K562 (cell line): ENCODE measurements around the gene FARSB. TPM values are rescaled to one million over a fixed set of nuclear protein-coding genes. Genes with fewer than 3 reads are reported as not detected.

ENCODE experiments used
- ATAC-seq: fragments of 200-7000 bp; cut with Tn5 transposase; 3 replicates; pipeline ENCODE4 v1.9.1; 2020; ENCODE audit warnings: moderate library complexity
- BruUV-seq: library from RNA; stranded (reverse); fragments of 400-500 nt; replicated peaks from 2 replicates; lab custom pipeline; 2021; lab: Mats Ljungman, UMichigan
- CTCF ChIA-PET: fragments of 300-600 bp; formaldehyde crosslinking; extraction: SDS; loops from one replicate; lab custom pipeline; 2021; ENCODE audit warnings: low intra/inter-chr PET ratio; lab: Yijun Ruan, JAX
- POLR2A ChIA-PET: fragments of 300-600, 350-650 bp; sonication (Branson Sonifier 250); formaldehyde crosslinking; extraction: SDS; loops from one replicate; lab custom pipeline; 2021; ENCODE audit warnings: antibody characterized with exemption, inconsistent platforms; lab: Yijun Ruan, JAX
- DNase-seq, 4 experiments: peaks; one replicate each; pipeline versions ENCODE4 v3.0.0 to v3.0.0-alpha.2; 2011 to 2018; ENCODE audit warnings: low spot score in 3 of 4, mixed read lengths in 3 of 4; ENCODE audit errors: extremely low read depth in 1 of 4
- FAIRE-seq: peaks from 2 replicates; lab custom pipeline; 2011; peaks lifted over from hg19 to GRCh38; lab: Jason Lieb, UNC
- H2AFZ ChIP-seq: 2 replicates; pipeline ENCODE4 v1.6.0; 2011; ENCODE audit warnings: low read depth, low read length, control low read depth, inconsistent platforms
- H3K27ac ChIP-seq: fragments of 200-600 bp; 3 replicates; pipeline ENCODE4 v1.8.0; 2011; ENCODE audit warnings: low read depth, mild to moderate bottlenecking, control low read depth, inconsistent platforms, low read length, moderate library complexity, mixed read lengths; ENCODE audit errors: extremely low read depth
- H3K27me3 ChIP-seq, 2 experiments: fragments of 300-600 bp in 1 of 2; 2 replicates in 1 of 2; 3 replicates in 1 of 2; pipeline versions ENCODE4 v1.6.0 to v1.8.0; 2011; ENCODE audit warnings: inconsistent platforms in 2 of 2, low read length in 2 of 2, mild to moderate bottlenecking in 1 of 2, mixed read lengths in 1 of 2, moderate library complexity in 1 of 2; ENCODE audit not compliant: control insufficient read depth in 2 of 2, insufficient read depth in 2 of 2
- H3K36me3 ChIP-seq: fragments of 300-600 bp; 3 replicates; pipeline ENCODE4 v1.8.0; 2011; ENCODE audit warnings: mild to moderate bottlenecking, low read length, inconsistent platforms; ENCODE audit not compliant: control insufficient read depth, insufficient read depth
- H3K4me1 ChIP-seq, 2 experiments: fragments of 200-600 bp in 1 of 2; replicated peaks in 1 of 2; 2 replicates in 1 of 2; 3 replicates in 1 of 2; pipeline versions ENCODE4 v1.5.1 to v1.8.0; 2011; ENCODE audit warnings: inconsistent platforms in 2 of 2, low read length in 2 of 2, mild to moderate bottlenecking in 1 of 2, mixed read lengths in 1 of 2, moderate library complexity in 1 of 2; ENCODE audit not compliant: control insufficient read depth in 2 of 2, insufficient read depth in 2 of 2
- H3K4me2 ChIP-seq: 2 replicates; pipeline ENCODE4 v1.6.1; 2011; ENCODE audit warnings: low read length, control low read depth, inconsistent platforms, mixed read lengths; ENCODE audit not compliant: insufficient read depth
- H3K4me3 ChIP-seq: fragments of 200-600 bp; sonication (generic), shearing (Covaris generic); 2 replicates; pipeline ENCODE4 v1.5.1; 2016; ENCODE audit warnings: control low read depth, inconsistent platforms
- H3K79me2 ChIP-seq: fragments of 200-600 bp; 3 replicates; pipeline ENCODE4 v1.8.0; 2011; ENCODE audit warnings: low read length, inconsistent platforms; ENCODE audit not compliant: control insufficient read depth, insufficient read depth
- H3K9ac ChIP-seq, 2 experiments: 2 replicates each; pipeline versions ENCODE4 v1.6.0 to v1.6.1; 2011; ENCODE audit warnings: low read depth in 2 of 2, low read length in 2 of 2, control low read depth in 1 of 2, inconsistent platforms in 1 of 2, mild to moderate bottlenecking in 1 of 2, mixed read lengths in 1 of 2; ENCODE audit not compliant: insufficient read depth in 1 of 2
- H3K9me1 ChIP-seq: one replicate; pipeline ENCODE4 v1.6.0; 2011; ENCODE audit warnings: inconsistent platforms, mild to moderate bottlenecking, low read length, moderate library complexity; ENCODE audit not compliant: control insufficient read depth, insufficient read depth
- H3K9me3 ChIP-seq: replicated peaks from 2 replicates; pipeline ENCODE4 v1.5.1; 2011; ENCODE audit warnings: low read depth, low read length, inconsistent platforms; ENCODE audit not compliant: control insufficient read depth, insufficient read depth
- H4K20me1 ChIP-seq: replicated peaks from 2 replicates; pipeline ENCODE4 v1.6.1; 2011; ENCODE audit warnings: low read length, inconsistent platforms, mixed read lengths; ENCODE audit not compliant: control insufficient read depth, insufficient read depth
- ARID3A ChIP-seq: IDR thresholded peaks from 2 replicates; pipeline ENCODE4 v1.6.1; 2012; ENCODE audit warnings: low read depth, low read length, improper control_type of control experiment, borderline replicate concordance
- CBX3 ChIP-seq, 2 experiments: IDR thresholded peaks; 1 replicate in 1 of 2; 2 replicates in 1 of 2; pipeline ENCODE4 v1.6.1; 2012; ENCODE audit warnings: inconsistent platforms in 2 of 2, low read length in 2 of 2, borderline replicate concordance in 1 of 2, control low read depth in 1 of 2
- CSDE1 ChIP-seq, 2 experiments: fragments of 450-650 bp; IDR thresholded peaks; 2 replicates each; pipeline ENCODE4 v1.6.1; 2016; ENCODE audit warnings: mild to moderate bottlenecking in 1 of 2
- ETV1 ChIP-seq: fragments of 450-650 bp; conservative IDR thresholded peaks from 2 replicates; pipeline ENCODE4 v1.6.1; 2016; ENCODE audit warnings: missing genetic modification characterization, control low read depth, low read depth, missing compliant biosample characterization
- FOXA1 ChIP-seq: fragments of 450-650 bp; IDR thresholded peaks from 2 replicates; pipeline ENCODE4 v1.6.1; 2016; ENCODE audit warnings: mild to moderate bottlenecking, borderline replicate concordance
- L3MBTL2 ChIP-seq: fragments of 450-650 bp; IDR thresholded peaks from 2 replicates; pipeline ENCODE4 v1.6.1; 2016; ENCODE audit warnings: mild to moderate bottlenecking, moderate library complexity
- MEF2D ChIP-seq: conservative IDR thresholded peaks from 2 replicates; pipeline ENCODE4 v1.6.1; 2016; ENCODE audit warnings: low read depth, missing genetic modification characterization, missing compliant biosample characterization
- NR3C1 ChIP-seq: sonication (generic); formaldehyde crosslinking; IDR thresholded peaks from 2 replicates; pipeline ENCODE4 v1.8.1; 2022; ENCODE audit warnings: missing genetic modification reagents
- NRF1 ChIP-seq, 2 experiments: fragments of 450-650 bp; IDR thresholded peaks in 1 of 2; conservative IDR thresholded peaks in 1 of 2; 2 replicates each; pipeline ENCODE4 v1.6.1; 2014; ENCODE audit warnings: mild to moderate bottlenecking in 2 of 2
- NUFIP1 ChIP-seq: fragments of 450-650 bp; IDR thresholded peaks from 2 replicates; pipeline ENCODE4 v1.6.1; 2018; ENCODE audit not compliant: partially characterized antibody
- PTBP1 ChIP-seq: fragments of 200-400 bp; formaldehyde crosslinking; IDR thresholded peaks from 2 replicates; pipeline ENCODE4 v1.6.1; 2017; ENCODE audit warnings: low read depth, low read length
- SP2 ChIP-seq: IDR thresholded peaks from 2 replicates; pipeline ENCODE4 v1.6.1; 2011; ENCODE audit warnings: mild to moderate bottlenecking, low read depth, low read length, moderate library complexity; ENCODE audit not compliant: poor library complexity, severe bottlenecking; ENCODE audit errors: extremely low read depth
- ZNF146 ChIP-seq: IDR thresholded peaks from one replicate; pipeline ENCODE4 v1.6.1; 2018; ENCODE audit warnings: missing compliant biosample characterization; ENCODE audit not compliant: unreplicated experiment
- ZNF239 ChIP-seq: fragments of 250-450 bp; sonication (Bioruptor Pico); IDR thresholded peaks from 2 replicates; pipeline ENCODE4 v1.4.0; 2020; ENCODE audit warnings: mild to moderate bottlenecking
- ZNF408 ChIP-seq: fragments of 250-450 bp; sonication (Bioruptor Pico); IDR thresholded peaks from 2 replicates; pipeline ENCODE4 v1.4.0; 2020; ENCODE audit warnings: low read depth, mild to moderate bottlenecking, moderate library complexity
- ZNF778 ChIP-seq: fragments of 450-650 bp; formaldehyde crosslinking; IDR thresholded peaks from 2 replicates; pipeline ENCODE4 v1.4.0; 2020; ENCODE audit warnings: mild to moderate bottlenecking, moderate library complexity
- WGBS: fragments of 100-300 bp; shearing (Covaris generic); methylation state at CpG from one replicate; pipeline ENCODE4 v1.1.6; 2016; ENCODE audit warnings: low coverage, mixed read lengths; ENCODE audit not compliant: insufficient coverage; ENCODE audit errors: missing lambda C conversion rate; 5-methylcytosine and 5-hydroxymethylcytosine counted together
- in situ Hi-C: fragments of 300-500 bp; cut with MboI; formaldehyde crosslinking; loops from 4 replicates; pipeline ENCODE4 v1.15.0; 2018; ENCODE audit warnings: inconsistent platforms, mixed read lengths
- intact Hi-C: fragments of 100-400 bp; cut with micrococcal nuclease; formaldehyde crosslinking; loops from 2 replicates; pipeline ENCODE4 v1.14.2; 2022
- polyA plus RNA-seq, 8 experiments: library from polyadenylated mRNA; depleted of rRNA in 4 of 8; stranded (reverse) in 5 of 8; unstranded in 3 of 8; fragments of >200 nt; fragmentation: Nextera tagmentation in 2 of 8; fragmentation: Illumina TruSeq in 1 of 8; extraction: Ambion mirVana in 2 of 8; extraction: Trizol in 1 of 8; gene quantifications; 2 replicates each; pipeline versions ENCODE4 v1.2.1 to v1.2.3, GENCODE V29; 2011 to 2014; ENCODE audit warnings: inconsistent platforms in 1 of 8, missing spikeins in 1 of 8
- total RNA-seq, 7 experiments: library from RNA; depleted of rRNA in 6 of 7; stranded (reverse); fragments of >200 nt in 6 of 7; fragmentation: Illumina TruSeq in 2 of 7; extraction: Trizol in 2 of 7; gene quantifications; 2 replicates each; pipeline versions ENCODE4 v1.2.1 to v1.2.3, GENCODE V29; 2011 to 2021; ENCODE audit warnings: low replicate concordance in 1 of 7
- TF ChIP-seq, protein P1 (sequence below): fragments of 250-450 bp; sonication (Bioruptor Pico); IDR thresholded peaks from 2 replicates; pipeline ENCODE4 v1.5.1; 2021; ENCODE audit warnings: mild to moderate bottlenecking

FARSB gene
- total and polyA plus RNA-seq, 9 of the 15 experiments (the other 6 are each of a cell fraction or from before 2014, with no cell fraction given), result 26.6 to 171 (median 55.7) TPM

DNA sequence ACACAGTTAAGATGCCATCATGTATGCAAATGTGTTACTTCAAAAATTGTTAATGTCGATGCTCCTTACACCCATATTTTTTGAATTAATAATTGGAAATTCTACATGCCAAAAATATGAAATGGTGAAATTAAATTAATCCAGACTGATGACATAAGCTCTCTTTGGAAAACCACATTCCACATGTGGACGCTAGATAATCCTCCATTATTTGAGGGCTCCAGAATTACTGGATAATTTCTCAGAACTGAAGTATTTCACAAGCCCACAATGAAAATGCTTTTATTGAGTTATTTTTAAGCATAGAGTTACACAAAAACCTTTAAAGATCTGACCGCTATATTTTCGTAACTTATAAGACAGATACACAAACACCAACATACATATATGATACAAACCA, 47.8 kb downstream of the FARSB start (continued):
- TF ChIP-seq, protein P1, sequence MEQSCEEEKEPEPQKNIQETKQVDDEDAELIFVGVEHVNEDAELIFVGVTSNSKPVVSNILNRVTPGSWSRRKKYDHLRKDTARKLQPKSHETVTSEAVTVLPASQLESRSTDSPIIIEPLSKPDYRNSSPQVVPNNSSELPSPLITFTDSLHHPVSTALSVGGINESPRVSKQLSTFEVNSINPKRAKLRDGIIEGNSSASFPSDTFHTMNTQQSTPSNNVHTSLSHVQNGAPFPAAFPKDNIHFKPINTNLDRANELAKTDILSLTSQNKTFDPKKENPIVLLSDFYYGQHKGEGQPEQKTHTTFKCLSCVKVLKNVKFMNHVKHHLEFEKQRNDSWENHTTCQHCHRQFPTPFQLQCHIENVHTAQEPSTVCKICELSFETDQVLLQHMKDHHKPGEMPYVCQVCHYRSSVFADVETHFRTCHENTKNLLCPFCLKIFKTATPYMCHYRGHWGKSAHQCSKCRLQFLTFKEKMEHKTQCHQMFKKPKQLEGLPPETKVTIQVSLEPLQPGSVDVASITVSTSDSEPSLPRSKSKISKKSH (CRISPR knock-in tag), result no peak

GRCh38 chr2:222606306-222606705, 49.6 kb downstream of the FARSB start:
- Histone ChIP-seq H3K79me2 (peaks cover 7% of the 10 kb centered on the region; the same call in 2 of the 3 replicates), H3K9me3 (no peaks in the 10 kb centered on the region), H3K4me1 (no peaks in the 10 kb centered on the region), H4K20me1 (no peaks in the 10 kb centered on the region), H3K4me3 (no peak overlapping the region), H3K27me3 (no peaks in the 10 kb centered on the region), H3K36me3 (peaks cover 62% of the 10 kb centered on the region), H3K9ac (no peak overlapping the region), H3K27ac (no peak overlapping the region), H3K4me2 (no peak overlapping the region), H2AFZ (no peak overlapping the region), H3K9me1 (no peaks in the 10 kb centered on the region)
- no TSS peak for BruUV-seq
- ChIA-PET POLR2A (interaction anchor here (1.2 kb wide), 1 partner anchor 12 kb away, joined by 3 read pairs; no protein-coding TSS in a partner anchor), CTCF (no interaction called here)
- intact Hi-C loops (no loop called here), in situ Hi-C loops (no loop called here)
- no peak for DNase-seq
- no peak for ATAC-seq
- TF ChIP-seq PTBP1 (no peak), ZNF408 (CRISPR knock-in tag) (no peak), NRF1 (conservative IDR thresholded peaks at IDR 0.05 in 1 of 2, IDR thresholded peaks at IDR 0.05 in 1 of 2) (no peak), SP2 (no peak), MEF2D (tag) (no peak), L3MBTL2 (no peak), ZNF778 (no peak), ZNF239 (CRISPR knock-in tag) (no peak), NR3C1 (no peak), CBX3 (IDR thresholded peaks at IDR 0.05; ENCODE audit: borderline replicate concordance in 1 of 2, low read length in 2 of 2) (no peak), ETV1 (tag) (no peak), FOXA1 (no peak), ARID3A (no peak), CSDE1 (IDR thresholded peaks at IDR 0.05) (no peak), ZNF146 (CRISPR knock-in tag) (no peak), NUFIP1 (no peak)
- 100% methylated on average over 3 of the region's 3 CpGs for WGBS
- no peak for FAIRE-seq
